Suprapubic skin (tissue), 4 donors: ENCODE data around the gene GTSE1. TPM values are rescaled to one million over a fixed set of nuclear protein-coding genes. Genes with fewer than 3 reads are reported as not detected.

ENCODE experiments used
- DNase-seq, 2 donors: peaks; one replicate each; pipeline ENCODE4 v3.0.0-alpha.2; 2019; ENCODE audit warnings: low spot score in 2 of 2
- H3K27ac ChIP-seq: fragments of 200-600 bp; sonication (generic); one replicate; pipeline ENCODE4 v1.5.1; 2019
- H3K27me3 ChIP-seq: fragments of 200-600 bp; sonication (generic); one replicate; pipeline ENCODE4 v1.5.1; 2019
- H3K36me3 ChIP-seq: fragments of 200-600 bp; sonication (generic); one replicate; pipeline ENCODE4 v1.5.1; 2019
- H3K4me1 ChIP-seq: fragments of 200-600 bp; sonication (generic); one replicate; pipeline ENCODE4 v1.5.1; 2019
- H3K4me3 ChIP-seq: fragments of 200-600 bp; sonication (generic); one replicate; pipeline ENCODE4 v1.5.1; 2019; ENCODE audit warnings: mild to moderate bottlenecking
- H3K9me3 ChIP-seq: fragments of 200-600 bp; sonication (generic); one replicate; pipeline ENCODE4 v1.5.1; 2019
- CTCF ChIP-seq, 2 donors: fragments of 200-600 bp in 1 of 2; fragments of 450-650 bp in 1 of 2; sonication (generic) in 1 of 2; IDR thresholded peaks; one replicate each; pipeline ENCODE4 v1.5.1; 2016 to 2019; ENCODE audit warnings: antibody characterized with exemption in 2 of 2, mild to moderate bottlenecking in 1 of 2, moderate library complexity in 1 of 2
- EP300 ChIP-seq: sonication (generic); formaldehyde crosslinking; IDR thresholded peaks from one replicate; pipeline ENCODE4 v1.6.1; 2017; ENCODE audit warnings: antibody characterized with exemption
- POLR2A ChIP-seq, 2 donors: fragments of 450-650 bp; IDR thresholded peaks; one replicate each; pipeline ENCODE4 v1.6.1; 2017; ENCODE audit warnings: antibody characterized with exemption in 2 of 2, mild to moderate bottlenecking in 2 of 2, moderate library complexity in 2 of 2
- POLR2AphosphoS5 ChIP-seq, 3 donors: sonication (generic); formaldehyde crosslinking; IDR thresholded peaks; one replicate each; pipeline ENCODE4 v1.6.1; 2017; ENCODE audit warnings: antibody characterized with exemption in 3 of 3
- WGBS: methylation state at CpG from one replicate; pipeline ENCODE4 v1.1.5; 2018; 5-methylcytosine and 5-hydroxymethylcytosine counted together
- total RNA-seq, 4 donors: library from RNA; depleted of rRNA; stranded (reverse); fragments of >200 nt; gene quantifications; one replicate each; pipeline ENCODE4 v1.1.0, GENCODE V29; 2016

The GTSE1 gene
- total RNA-seq, 4 donors from 2014 or later: 0.76 to 2.2 (median 1.8) TPM

GRCh38 chr22:46351767-46352166 lies 55.1 kb downstream of the GTSE1 start:
- H3K36me3 ChIP-seq: peaks cover 84% of the 10 kb centered on the region
- no peak overlapping the region for H3K4me3 ChIP-seq
- peaks cover 36% of the 10 kb centered on the region for H3K4me1 ChIP-seq
- no peak for DNase-seq
- H3K9me3 ChIP-seq: no peaks in the 10 kb centered on the region
- WGBS: 95% methylated on average over 23 of the region's 23 CpGs
- no peak overlapping the region for H3K27ac ChIP-seq
- TF ChIP-seq POLR2A (IDR thresholded peaks at IDR 0.05) (no peak), EP300 (no peak), POLR2AphosphoS5 (IDR thresholded peaks at IDR 0.05) (no peak), CTCF (IDR thresholded peaks at IDR 0.05) (no peak)
- no peaks in the 10 kb centered on the region for H3K27me3 ChIP-seq

DNA sequence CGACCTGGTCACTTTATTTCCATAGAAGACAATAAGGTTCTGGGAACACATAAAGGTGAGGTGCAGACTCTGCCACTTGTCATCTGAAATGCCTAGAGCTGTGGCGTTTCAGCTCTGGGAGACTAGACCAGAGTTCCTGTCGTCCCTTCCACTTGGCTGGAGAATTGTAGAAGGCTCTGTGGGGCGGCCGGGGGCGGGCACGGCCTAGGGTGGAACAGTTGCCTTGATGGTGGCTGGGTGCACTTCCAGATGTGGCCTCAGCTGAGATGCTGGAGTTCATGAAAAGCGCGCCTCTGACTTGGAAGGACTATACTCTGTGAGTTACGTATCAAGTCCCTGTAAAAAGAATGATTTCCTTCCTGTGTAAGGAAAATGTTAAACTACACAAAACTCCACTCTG lies 55.6 kb downstream of the GTSE1 start:
- no peak overlapping the region for H3K27ac ChIP-seq
- no peaks in the 10 kb centered on the region for H3K9me3 ChIP-seq
- DNase-seq: no peak
- H3K27me3 ChIP-seq: no peaks in the 10 kb centered on the region
- peaks cover 36% of the 10 kb centered on the region for H3K4me1 ChIP-seq
- WGBS: 87% methylated on average over 10 of the region's 10 CpGs
- no peak for TF ChIP-seq EP300
- TF ChIP-seq CTCF (IDR thresholded peaks at IDR 0.05): no peak
- no peak for TF ChIP-seq POLR2A (IDR thresholded peaks at IDR 0.05)
- TF ChIP-seq POLR2AphosphoS5 (IDR thresholded peaks at IDR 0.05): no peak
- H3K4me3 ChIP-seq: no peak overlapping the region
- H3K36me3 ChIP-seq: peaks cover 84% of the 10 kb centered on the region

DNA sequence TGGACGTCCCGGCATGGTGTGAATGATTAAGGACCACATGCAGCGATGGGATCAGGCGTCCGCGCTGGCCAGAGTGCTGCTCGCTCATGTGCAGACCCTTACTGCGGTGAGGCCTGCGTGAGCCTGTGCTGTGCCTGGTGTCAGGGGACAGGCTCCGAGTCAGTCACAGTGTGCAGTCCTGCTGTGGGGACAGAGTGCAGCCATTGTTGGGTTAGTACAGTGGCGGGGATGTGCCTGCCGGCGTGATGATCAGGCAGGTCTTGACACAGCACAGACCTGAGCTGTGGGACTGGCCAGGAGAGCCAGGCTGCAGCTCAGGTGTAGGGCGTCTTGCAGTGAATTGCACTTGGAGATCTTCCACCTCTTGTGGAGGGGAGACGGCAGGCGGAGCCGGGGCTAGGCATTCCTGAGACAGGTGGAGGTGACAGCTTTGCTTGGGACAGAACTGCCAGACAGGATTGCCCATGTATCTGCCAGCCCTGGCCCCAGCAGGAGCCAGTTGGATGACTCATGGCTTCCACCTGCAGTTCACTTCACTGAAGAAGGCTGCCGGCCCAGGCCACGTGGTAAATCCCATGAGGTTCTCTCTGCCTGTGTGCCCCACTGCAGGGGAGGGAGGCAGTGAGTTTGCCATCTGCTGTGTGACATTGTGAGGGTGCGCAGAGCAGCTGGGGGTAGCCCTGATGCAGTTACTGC lies 56.2 kb downstream of the GTSE1 start:
- Histone ChIP-seq H3K4me3 (no peak overlapping the region), H3K9me3 (no peaks in the 10 kb centered on the region), H3K36me3 (peaks cover 84% of the 10 kb centered on the region), H3K27me3 (no peaks in the 10 kb centered on the region), H3K27ac (no peak overlapping the region), H3K4me1 (peaks cover 36% of the 10 kb centered on the region)
- 61% methylated on average over 13 of the region's 20 CpGs for WGBS
- TF ChIP-seq POLR2A (IDR thresholded peaks at IDR 0.05): no peak
- no peak for TF ChIP-seq EP300
- TF ChIP-seq CTCF (IDR thresholded peaks at IDR 0.05): no peak
- TF ChIP-seq POLR2AphosphoS5 (IDR thresholded peaks at IDR 0.05): no peak
- no peak for DNase-seq

DNA sequence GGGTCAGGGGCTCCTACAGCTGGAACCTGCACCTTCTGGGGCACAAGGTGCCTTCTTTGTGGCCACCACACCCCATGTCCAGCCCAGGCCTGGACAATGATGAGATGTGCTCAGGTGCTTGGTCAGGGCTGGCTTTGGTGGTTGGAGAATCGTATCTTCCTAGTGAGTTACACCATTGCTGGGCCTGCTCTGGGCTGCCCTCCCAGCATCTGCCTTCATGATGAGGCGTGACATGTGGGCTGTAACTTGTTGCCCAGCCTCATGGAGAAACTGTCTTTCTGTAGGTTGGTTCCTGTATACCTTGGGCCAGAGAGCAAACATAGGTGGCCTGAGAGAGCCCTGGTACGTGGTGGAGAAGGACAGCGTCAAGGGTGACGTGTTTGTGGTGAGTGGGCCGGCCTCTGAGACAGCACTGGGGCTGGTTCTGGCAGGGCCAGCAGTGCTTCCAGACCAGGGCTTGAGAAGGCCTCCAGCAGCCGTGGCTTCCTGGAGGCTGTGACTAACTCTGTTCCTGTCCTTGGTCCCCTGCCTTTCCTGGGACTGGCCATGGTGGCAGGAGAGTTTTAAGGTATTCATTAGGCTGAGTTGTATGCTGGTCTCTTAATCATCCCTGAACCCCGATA lies 56.9 kb downstream of the GTSE1 start:
- no peaks in the 10 kb centered on the region for H3K27me3 ChIP-seq
- H3K9me3 ChIP-seq: no peaks in the 10 kb centered on the region
- TF ChIP-seq EP300 (no peak), CTCF (IDR thresholded peaks at IDR 0.05) (no peak), POLR2A (IDR thresholded peaks at IDR 0.05) (no peak), POLR2AphosphoS5 (IDR thresholded peaks at IDR 0.05) (no peak)
- 86% methylated on average over 6 of the region's 8 CpGs for WGBS
- H3K36me3 ChIP-seq: peaks cover 84% of the 10 kb centered on the region
- no peak overlapping the region for H3K27ac ChIP-seq
- peaks cover 36% of the 10 kb centered on the region for H3K4me1 ChIP-seq
- H3K4me3 ChIP-seq: no peak overlapping the region
- DNase-seq: no peak

DNA sequence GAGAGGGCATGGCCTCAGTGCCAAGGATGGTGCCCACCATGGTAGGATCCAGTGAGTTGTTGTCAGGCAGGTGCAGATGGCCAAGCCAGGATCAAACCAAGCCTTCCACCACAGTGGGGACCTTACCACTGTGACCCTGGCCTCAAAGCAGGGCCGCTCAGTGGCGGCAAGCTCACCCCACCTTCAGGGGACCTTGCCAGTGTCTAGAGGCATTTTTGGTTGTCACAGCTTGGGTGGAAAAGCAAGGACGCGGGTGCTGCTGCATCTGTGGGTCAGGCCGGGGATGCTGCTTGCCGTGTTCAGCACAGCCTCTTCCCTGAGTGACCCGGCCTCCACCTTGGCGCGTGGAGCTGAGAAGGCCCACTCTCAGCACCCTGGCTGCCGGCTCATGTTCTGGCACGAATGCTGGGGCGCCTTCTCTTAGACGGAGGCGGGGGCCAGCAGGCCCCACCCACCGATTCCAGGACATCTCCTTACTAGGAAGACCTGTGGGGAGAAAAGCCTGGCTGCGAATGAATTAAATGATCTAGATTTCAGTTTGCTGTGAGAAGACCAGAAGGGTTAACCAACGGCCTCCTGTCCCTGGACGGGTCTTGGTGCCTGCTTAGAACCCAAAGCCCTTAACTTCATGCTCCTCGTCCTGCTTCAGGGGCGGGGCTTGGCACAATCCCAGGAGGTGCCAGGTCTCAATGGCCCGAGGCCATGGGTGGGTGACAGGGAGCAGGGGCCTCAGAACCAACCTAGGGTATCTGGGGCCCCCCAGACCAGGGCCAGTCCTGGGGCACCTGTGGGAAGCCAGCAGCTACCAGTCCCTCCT lies 57.7 kb downstream of the GTSE1 start:
- H3K4me3 ChIP-seq: no peak overlapping the region

More for the DNA sequence above, 57.7 kb downstream of the GTSE1 start:
- WGBS: 77% methylated on average over 8 of the region's 21 CpGs
- TF ChIP-seq EP300 (no peak), CTCF (IDR thresholded peaks at IDR 0.05) (no peak), POLR2A (IDR thresholded peaks at IDR 0.05) (no peak), POLR2AphosphoS5 (IDR thresholded peaks at IDR 0.05) (no peak)
- Histone ChIP-seq H3K36me3 (peaks cover 84% of the 10 kb centered on the region), H3K27me3 (no peaks in the 10 kb centered on the region), H3K9me3 (no peaks in the 10 kb centered on the region), H3K27ac (no peak overlapping the region), H3K4me1 (peaks cover 36% of the 10 kb centered on the region)
- DNase-seq: no peak
